ENCODE measurements around the gene HMCN2.

GRCh38 chr9:130328349-130328801 lies 62.8 kb downstream of the HMCN2 start:
- TF ChIP-seq, protein P1, sequence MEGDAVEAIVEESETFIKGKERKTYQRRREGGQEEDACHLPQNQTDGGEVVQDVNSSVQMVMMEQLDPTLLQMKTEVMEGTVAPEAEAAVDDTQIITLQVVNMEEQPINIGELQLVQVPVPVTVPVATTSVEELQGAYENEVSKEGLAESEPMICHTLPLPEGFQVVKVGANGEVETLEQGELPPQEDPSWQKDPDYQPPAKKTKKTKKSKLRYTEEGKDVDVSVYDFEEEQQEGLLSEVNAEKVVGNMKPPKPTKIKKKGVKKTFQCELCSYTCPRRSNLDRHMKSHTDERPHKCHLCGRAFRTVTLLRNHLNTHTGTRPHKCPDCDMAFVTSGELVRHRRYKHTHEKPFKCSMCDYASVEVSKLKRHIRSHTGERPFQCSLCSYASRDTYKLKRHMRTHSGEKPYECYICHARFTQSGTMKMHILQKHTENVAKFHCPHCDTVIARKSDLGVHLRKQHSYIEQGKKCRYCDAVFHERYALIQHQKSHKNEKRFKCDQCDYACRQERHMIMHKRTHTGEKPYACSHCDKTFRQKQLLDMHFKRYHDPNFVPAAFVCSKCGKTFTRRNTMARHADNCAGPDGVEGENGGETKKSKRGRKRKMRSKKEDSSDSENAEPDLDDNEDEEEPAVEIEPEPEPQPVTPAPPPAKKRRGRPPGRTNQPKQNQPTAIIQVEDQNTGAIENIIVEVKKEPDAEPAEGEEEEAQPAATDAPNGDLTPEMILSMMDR (IDR thresholded peaks at IDR 0.05), result no peak
- TF ChIP-seq POLR2A (IDR thresholded peaks at IDR 0.05), result peak in 1 of 2 donors; percentile 17

Data from uterus (tissue), 2 donors.